Right renal cortex interstitium (tissue), 3 donors: ENCODE data around the gene OSBPL1A. TPM values are rescaled to one million over a fixed set of nuclear protein-coding genes. Genes with fewer than 3 reads are reported as not detected.

Source experiments
- DNase-seq, 3 donors: peaks; one replicate each; pipeline ENCODE4 v3.0.0-alpha.2; 2013; ENCODE audit warnings: low read depth in 3 of 3, low spot score in 2 of 3
- polyA plus RNA-seq, 3 donors: library from polyadenylated mRNA; unstranded; fragments of 120-200 nt; gene quantifications; one replicate each; pipeline ENCODE4 v1.2.1, GENCODE V29; 2013; ENCODE audit not compliant: insufficient read length in 3 of 3

The OSBPL1A gene
- polyA plus RNA-seq, 3 donors, result 49.2 to 61.3 (median 54.0) TPM

- no peak for DNase-seq
Measured at GRCh38 chr18:24344509-24344908, 53.1 kb downstream of the OSBPL1A start.

- no peak for DNase-seq
Measured at GRCh38 chr18:24342347-24342746, 55.3 kb downstream of the OSBPL1A start.

GRCh38 chr18:24341361-24341760 lies 56.3 kb downstream of the OSBPL1A start:
- DNase-seq, result no peak

GRCh38 chr18:24333084-24333483 lies 64.5 kb downstream of the OSBPL1A start:
- DNase-seq, result no peak

GRCh38 chr18:24326211-24326610 lies 71.4 kb downstream of the OSBPL1A start:
- DNase-seq, result no peak

GRCh38 chr18:24322584-24323136 lies 75.0 kb downstream of the OSBPL1A start:
- DNase-seq, result no peak

- DNase-seq, result no peak
Measured at GRCh38 chr18:24321071-24321470, 76.6 kb downstream of the OSBPL1A start.

- DNase-seq, result no peak
Measured at GRCh38 chr18:24319757-24320156, 77.9 kb downstream of the OSBPL1A start.

- no peak for DNase-seq
Measured at GRCh38 chr18:24317370-24317769, 80.3 kb downstream of the OSBPL1A start.

- no peak for DNase-seq
Measured at GRCh38 chr18:24315170-24315569, 82.5 kb downstream of the OSBPL1A start.

- DNase-seq, result no peak
Measured at GRCh38 chr18:24306201-24306600, 91.4 kb downstream of the OSBPL1A start.

- DNase-seq, result no peak
Measured at GRCh38 chr18:24300703-24301102, 96.9 kb downstream of the OSBPL1A start.

GRCh38 chr18:24296276-24296675 lies 101.3 kb downstream of the OSBPL1A start:
- DNase-seq, result no peak

- DNase-seq, result no peak
Measured at GRCh38 chr18:24293254-24293653, 104.4 kb downstream of the OSBPL1A start.

GRCh38 chr18:24278591-24278990 lies 119.0 kb downstream of the OSBPL1A start:
- no peak for DNase-seq

- DNase-seq, result no peak
Measured at GRCh38 chr18:24277516-24278195, 120.0 kb downstream of the OSBPL1A start.

GRCh38 chr18:24276994-24277393 lies 120.6 kb downstream of the OSBPL1A start:
- DNase-seq, result no peak

- DNase-seq, result no peak
Measured at GRCh38 chr18:24274837-24275236, 122.8 kb downstream of the OSBPL1A start.

GRCh38 chr18:24273596-24273995 lies 124.0 kb downstream of the OSBPL1A start:
- DNase-seq, result no peak

- DNase-seq, result no peak
Measured at GRCh38 chr18:24272229-24272525, 125.4 kb downstream of the OSBPL1A start.

GRCh38 chr18:24271381-24272228 lies 126.0 kb downstream of the OSBPL1A start:
- peak; percentile 53 to 69 (median 56) for DNase-seq

- peak; percentile 32 to 41 (median 40) for DNase-seq
Measured at GRCh38 chr18:24270937-24271380, 126.7 kb downstream of the OSBPL1A start.
